ENCODE data around the gene VSTM1.
"Not testable (repeated sequence)": the region's sequence is repeated elsewhere in the genome, so short reads cannot be mapped to it uniquely, and the experiment has no call there.

The VSTM1 gene, protein sequence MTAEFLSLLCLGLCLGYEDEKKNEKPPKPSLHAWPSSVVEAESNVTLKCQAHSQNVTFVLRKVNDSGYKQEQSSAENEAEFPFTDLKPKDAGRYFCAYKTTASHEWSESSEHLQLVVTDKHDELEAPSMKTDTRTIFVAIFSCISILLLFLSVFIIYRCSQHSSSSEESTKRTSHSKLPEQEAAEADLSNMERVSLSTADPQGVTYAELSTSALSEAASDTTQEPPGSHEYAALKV

GRCh38 chr19:54063350-54064116, at the start of gene VSTM1:
TSS of gene VSTM1 (minus strand) at chr19:54063897. CDS start at chr19:54063777, 120 bp downstream.
- no peak for DNase-seq

GRCh38 chr19:54109651-54110050, 46.0 kb upstream of the VSTM1 start:
- DNase-seq: no peak

- no peak for DNase-seq
These were observed 44.8 kb upstream of the VSTM1 start for GRCh38 chr19:54108496-54108895.

- no peak for DNase-seq
These were observed 44.3 kb upstream of the VSTM1 start for GRCh38 chr19:54107876-54108490.

DNA sequence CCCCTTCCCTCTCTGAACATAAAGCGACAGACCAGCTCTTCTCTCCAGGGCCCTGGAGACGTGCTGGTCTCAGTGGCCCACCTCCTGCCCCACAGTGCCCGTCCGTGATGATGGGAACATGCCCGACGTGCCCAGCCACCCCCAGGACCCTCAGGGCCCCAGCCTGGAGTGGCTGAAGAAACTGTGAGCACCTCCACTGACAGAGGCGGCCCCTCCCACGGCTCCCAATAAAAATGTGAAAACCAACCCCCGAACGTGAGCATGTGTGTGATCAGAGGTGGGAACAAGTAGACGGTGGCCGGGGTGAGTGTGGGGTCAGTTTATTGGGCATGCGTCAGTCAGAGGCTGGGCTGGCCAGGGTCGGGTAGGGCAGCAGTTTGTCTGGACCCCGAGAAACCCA, 43.0 kb upstream of the VSTM1 start:
- no peak for DNase-seq

GRCh38 chr19:54105796-54106195, 42.1 kb upstream of the VSTM1 start:
- DNase-seq: no peak

DNA sequence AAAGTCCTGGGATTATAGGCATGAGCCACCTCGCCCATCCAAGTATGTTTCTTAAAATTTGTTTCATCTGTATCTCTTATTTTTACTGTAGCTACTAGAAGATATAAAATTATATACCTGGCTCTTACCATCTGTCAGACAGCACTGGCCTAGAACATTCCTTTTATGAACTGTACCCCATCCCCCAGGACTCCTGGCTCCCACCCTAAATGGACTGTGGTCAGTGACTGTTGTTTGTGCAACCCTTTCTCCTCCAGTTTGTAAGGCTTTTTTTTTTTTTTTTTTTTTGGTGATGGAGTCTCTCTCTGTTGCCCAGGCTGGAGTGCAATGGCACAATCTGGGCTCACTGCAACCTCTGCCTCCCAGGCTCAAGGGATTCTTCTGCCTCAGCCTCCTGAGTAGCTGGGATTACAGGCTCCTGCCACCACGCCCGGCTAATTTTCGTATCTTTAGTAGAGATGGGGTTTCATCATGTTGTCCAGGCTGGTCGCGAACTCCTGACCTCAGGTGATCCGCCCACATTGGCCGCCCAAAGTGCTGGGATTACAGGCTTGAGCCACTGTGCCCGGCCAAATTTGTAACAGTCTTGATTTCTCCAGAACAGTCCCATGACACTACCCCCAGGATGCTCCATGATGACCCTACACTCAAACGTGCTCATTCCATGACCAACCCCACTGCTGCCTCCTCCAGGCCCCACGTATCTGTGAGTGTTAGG, 41.5 kb upstream of the VSTM1 start:
- DNase-seq: no peak

DNA sequence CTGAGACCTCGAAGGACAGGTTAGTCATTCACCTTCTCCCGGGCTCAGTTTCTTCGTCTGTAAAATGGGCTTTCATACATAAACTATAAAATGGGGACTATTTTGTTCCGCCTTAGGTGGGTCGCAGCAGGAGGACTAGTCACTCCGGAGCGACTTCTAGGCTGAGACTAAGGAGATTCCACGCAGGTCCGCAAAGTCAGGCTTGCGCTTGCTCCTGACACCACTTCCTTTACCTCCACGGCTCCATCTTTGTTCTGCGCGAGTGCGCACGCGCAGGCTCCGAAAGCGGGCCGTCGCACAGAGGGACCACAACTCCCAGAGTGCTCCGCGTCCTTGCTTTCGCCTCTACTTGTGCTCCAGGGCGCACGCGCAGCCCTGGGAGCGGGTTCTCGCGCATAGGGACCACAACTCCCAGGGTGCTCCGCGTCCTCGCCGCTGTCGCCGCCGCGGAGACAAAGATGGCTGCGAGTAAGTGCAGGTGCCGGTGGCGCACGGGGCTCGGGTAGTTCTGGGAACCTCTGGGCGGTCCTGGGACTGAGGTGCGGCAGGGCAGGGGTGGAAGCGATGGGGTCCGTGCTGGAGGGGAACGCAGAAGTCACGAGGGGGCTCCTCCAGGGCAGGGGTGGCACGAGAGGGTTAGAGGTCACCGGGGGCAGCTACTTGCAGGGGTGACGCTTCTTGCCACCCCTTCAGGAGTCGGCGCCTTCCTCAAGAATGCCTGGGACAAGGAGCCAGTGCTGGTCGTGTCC, 38.9 kb upstream of the VSTM1 start, which contains the start of gene NDUFA3:
TSS of gene NDUFA3 (plus strand) at position 435 of the 749 bp plus-strand sequence. CDS start at position 459, 24 bp downstream.
- DNase-seq: peak; percentile 98

- no peak for DNase-seq
These were observed 36.9 kb upstream of the VSTM1 start, which contains the start of gene OSCAR for GRCh38 chr19:54100561-54100960. TSS of gene OSCAR (minus strand) at chr19:54100803. CDS start at chr19:54100792, 11 bp downstream.

GRCh38 chr19:54099903-54100255, 36.2 kb upstream of the VSTM1 start:
- not testable (repeated sequence) for DNase-seq

DNA sequence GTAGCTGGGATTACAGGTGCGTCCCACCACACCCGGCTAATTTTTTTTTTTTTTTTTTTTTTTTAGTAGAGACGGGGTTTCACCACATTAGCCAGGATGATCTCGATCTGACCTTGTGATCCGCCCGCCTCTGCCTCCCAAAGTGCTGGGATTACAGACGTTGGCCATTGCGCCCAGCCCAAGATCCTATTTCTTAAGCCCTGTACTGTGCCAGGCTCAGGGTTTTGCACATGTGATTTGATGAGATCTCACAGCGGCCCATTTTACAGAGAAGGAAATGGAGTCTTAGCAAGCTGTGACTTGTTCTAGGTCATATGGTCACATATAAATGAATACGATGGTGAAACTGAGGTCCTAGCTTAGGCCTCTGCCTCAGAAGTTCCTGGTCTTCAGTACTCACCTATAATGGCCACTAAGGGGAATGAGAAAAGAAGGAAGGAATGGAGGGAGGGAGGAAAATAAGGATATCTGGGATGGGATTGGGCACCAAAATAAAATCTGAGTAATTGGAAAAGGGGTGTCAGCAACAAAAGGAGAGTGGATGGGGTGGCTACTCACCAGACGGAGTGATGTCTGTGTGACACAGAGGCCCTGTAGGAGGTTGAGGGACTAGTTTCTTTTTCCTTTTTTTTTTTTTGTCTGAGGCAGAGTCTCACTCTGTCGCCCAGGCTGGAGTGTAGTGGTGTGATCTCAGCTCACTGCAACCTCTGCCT, 35.6 kb upstream of the VSTM1 start:
- no peak for DNase-seq

- DNase-seq: no peak
These were observed 33.0 kb upstream of the VSTM1 start for GRCh38 chr19:54096617-54097106.

DNA sequence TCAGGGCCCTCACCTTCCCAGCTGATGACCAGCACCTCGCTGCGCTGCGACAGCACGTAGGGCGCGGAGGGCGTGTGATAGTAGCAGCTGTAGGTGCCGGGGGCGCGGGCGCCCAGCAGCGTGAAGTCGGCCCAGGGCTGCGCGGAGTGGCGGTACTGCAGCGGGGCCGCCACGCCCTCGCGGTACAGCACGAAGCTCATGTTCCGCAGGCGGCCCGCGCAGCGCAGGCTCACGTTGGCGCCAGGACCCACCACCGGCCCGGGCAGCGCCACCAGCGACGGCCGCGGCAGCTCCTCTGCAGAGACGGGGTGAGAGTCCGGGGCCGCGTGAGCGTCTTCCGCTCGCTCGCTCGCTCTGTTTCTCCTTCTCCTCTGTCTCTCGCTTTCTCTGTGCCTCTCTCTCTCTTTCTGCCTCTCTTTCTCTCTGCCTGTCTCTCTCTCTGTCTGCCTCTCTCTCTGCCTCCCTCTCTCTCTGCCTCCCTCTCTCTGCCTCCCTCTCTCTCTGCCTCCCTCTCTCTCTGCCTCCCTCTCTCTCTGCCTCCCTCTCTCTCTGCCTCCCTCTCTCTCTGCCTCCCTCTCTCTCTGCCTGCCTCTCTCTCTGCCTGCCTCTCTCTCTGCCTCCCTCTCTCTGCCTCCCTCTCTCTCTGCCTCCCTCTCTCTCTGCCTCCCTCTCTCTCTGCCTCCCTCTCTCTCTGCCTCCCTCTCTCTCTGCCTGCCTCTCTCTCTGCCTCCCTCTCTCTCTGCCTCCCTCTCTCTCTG, 32.3 kb upstream of the VSTM1 start:
- peak; percentile 23 for DNase-seq

- DNase-seq: no peak
These were observed 31.6 kb upstream of the VSTM1 start for GRCh38 chr19:54095136-54095858.

GRCh38 chr19:54094426-54095000, 30.8 kb upstream of the VSTM1 start:
- DNase-seq: no peak

DNA sequence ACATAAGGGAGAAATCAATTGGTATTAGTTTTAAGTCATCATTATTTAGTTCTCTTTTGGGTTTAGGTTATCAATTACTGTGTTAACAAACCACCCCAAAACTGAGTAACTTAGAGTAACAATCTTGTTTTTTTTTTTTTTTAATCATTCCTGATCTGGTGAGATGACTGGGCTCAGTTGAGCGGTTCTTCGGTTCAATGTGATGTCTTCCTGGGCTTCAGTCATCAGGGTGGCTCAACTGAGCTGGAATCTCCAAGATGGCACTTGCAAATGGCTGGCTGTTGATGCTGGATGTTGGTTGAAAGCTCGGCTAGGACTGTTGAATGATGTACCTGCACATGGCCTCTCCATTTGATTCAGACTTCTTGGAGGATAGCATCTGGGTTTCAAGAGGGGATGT, 20.7 kb upstream of the VSTM1 start:
- DNase-seq: no peak

- DNase-seq: no peak
These were observed 17.3 kb upstream of the VSTM1 start, which contains the start of gene TARM1 for GRCh38 chr19:54081032-54081431. TSS of gene TARM1 (minus strand) at chr19:54081365. CDS start at chr19:54081340, 25 bp downstream.

DNA sequence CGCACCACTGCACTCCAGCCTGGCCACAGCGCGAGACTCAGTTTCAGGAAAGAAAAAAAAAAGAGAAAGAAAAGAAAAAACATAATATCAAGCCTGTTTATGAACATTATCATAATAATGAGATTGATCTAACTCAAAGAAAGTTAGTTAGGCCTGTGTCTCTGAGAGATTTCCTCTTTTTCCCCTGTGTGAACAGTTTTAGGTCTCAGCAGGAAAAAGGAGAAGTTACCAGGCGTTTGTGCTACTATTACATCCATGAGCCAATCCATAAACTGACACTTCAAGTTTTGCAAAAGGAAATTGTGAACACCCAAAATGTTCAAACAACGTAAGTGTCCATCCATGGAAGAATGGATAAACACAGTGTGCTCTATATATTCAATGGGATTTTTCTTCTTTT, 13.6 kb upstream of the VSTM1 start:
- no peak for DNase-seq

- DNase-seq: no peak
These were observed 11.2 kb upstream of the VSTM1 start for GRCh38 chr19:54074851-54075250.

DNA sequence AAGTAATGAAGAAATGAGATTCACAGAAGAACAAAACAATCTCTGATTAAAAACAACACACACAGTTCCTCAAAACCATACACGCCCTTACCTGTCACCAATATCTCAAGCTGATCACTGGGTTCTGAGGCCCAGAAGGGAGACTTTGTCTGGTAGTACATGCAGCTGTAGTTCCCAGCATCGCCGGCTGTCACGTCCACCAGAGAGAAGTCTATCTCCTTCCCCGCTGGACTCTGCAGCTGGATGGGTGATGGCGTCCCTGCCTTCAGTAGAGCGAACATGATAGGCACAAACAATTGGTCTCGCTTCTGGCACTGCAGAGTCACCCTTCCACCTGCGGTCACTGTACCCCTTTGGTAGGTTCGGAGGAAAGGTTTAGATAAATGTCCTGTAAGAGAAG, 10.1 kb upstream of the VSTM1 start:
- DNase-seq: no peak
